ENCODE results near the gene DAP3.

DNA sequence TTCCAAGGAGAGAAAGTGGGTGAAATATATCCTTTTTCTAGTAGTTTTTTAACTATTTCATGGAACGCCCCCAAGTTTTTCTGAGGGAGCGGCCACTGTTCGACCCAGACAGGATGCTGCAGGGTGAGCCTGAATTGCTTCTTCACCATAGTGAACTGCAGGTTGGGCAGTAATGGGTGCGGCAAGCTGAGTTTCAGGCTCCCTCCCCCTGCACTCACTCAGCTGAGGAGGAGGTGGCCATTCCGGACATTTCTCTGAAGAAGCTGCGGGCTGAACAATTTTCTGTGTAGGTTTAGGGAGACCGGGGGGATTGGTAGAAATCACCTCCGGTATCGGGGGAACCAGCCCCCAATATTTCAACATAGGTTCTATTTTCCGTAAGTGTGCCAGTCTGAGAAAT, 8.2 kb downstream of the DAP3 start:
- TF ChIP-seq, protein P1, sequence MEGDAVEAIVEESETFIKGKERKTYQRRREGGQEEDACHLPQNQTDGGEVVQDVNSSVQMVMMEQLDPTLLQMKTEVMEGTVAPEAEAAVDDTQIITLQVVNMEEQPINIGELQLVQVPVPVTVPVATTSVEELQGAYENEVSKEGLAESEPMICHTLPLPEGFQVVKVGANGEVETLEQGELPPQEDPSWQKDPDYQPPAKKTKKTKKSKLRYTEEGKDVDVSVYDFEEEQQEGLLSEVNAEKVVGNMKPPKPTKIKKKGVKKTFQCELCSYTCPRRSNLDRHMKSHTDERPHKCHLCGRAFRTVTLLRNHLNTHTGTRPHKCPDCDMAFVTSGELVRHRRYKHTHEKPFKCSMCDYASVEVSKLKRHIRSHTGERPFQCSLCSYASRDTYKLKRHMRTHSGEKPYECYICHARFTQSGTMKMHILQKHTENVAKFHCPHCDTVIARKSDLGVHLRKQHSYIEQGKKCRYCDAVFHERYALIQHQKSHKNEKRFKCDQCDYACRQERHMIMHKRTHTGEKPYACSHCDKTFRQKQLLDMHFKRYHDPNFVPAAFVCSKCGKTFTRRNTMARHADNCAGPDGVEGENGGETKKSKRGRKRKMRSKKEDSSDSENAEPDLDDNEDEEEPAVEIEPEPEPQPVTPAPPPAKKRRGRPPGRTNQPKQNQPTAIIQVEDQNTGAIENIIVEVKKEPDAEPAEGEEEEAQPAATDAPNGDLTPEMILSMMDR (IDR thresholded peaks at IDR 0.05) = no peak
- no peak for TF ChIP-seq EZH2 (IDR thresholded peaks at IDR 0.05; ENCODE audit: borderline replicate concordance, insufficient read depth, low read depth, low read length, poor library complexity, severe bottlenecking)
